ENCODE results near the gene GSTA4.

GSTA4 gene

GRCh38 chr6:53018446-53018845 lies 23.4 kb upstream of the GSTA4 start:
- no peaks in the 10 kb centered on the region for H4K20me1 ChIP-seq (ENCODE audit: control insufficient read depth, insufficient read depth, low read depth, low read length)
- no peak overlapping the region for H3K4me2 ChIP-seq (ENCODE audit: low read length)
- no peaks in the 10 kb centered on the region for H3K36me3 ChIP-seq (ENCODE audit: control insufficient read depth, low read length)
- H3K79me2 ChIP-seq (ENCODE audit: control insufficient read depth, low read length) = no peaks in the 10 kb centered on the region
- no peak for TF ChIP-seq EZH2phosphoT487 (IDR thresholded peaks at IDR 0.05; ENCODE audit: borderline replicate concordance, low read length)
- TF ChIP-seq CTCF (IDR thresholded peaks at IDR 0.05; ENCODE audit: low read depth, low read length, poor library complexity, severe bottlenecking) = no peak
- H3K27me3 ChIP-seq (ENCODE audit: control insufficient read depth, low read length) = no peaks in the 10 kb centered on the region
- H3K4me1 ChIP-seq (ENCODE audit: control insufficient read depth, low read length) = no peaks in the 10 kb centered on the region
- H3K9me3 ChIP-seq (ENCODE audit: control insufficient read depth, insufficient read depth, low read length) = no peaks in the 10 kb centered on the region
- no peaks in the 10 kb centered on the region for H3K9me2 ChIP-seq (replicated peaks; ENCODE audit: control insufficient read depth, low read length)
- no peak overlapping the region for H3K4me3 ChIP-seq (ENCODE audit: low read length)
- H3F3A ChIP-seq (ENCODE audit: control insufficient read depth, insufficient read depth) = no peaks in the 10 kb centered on the region
- H3K27ac ChIP-seq (ENCODE audit: low read depth, low read length) = no peak overlapping the region

DNA sequence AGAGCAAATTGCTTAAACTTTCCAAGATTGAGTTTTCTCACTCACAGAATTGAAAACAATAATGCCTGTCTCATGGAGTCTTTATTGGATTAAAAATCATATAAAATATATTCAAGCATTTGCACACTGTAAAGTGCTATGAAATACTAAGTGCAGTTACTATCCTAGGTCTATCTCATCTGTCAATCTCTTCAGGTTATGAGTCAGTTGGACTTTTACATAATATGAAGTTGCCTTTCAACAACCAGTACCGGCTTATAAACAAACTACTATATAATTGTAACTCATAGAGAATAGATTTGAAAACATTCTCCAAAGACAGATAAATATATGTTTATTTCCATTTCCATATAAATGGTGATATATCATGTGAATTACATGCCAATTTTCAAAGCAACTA lies 20.4 kb upstream of the GSTA4 start:
- no peak for TF ChIP-seq EZH2phosphoT487 (IDR thresholded peaks at IDR 0.05; ENCODE audit: borderline replicate concordance, low read length)
- TF ChIP-seq CTCF (IDR thresholded peaks at IDR 0.05; ENCODE audit: low read depth, low read length, poor library complexity, severe bottlenecking) = no peak
- Histone ChIP-seq H3F3A (ENCODE audit: control insufficient read depth, insufficient read depth) (no peaks in the 10 kb centered on the region), H3K9me2 (replicated peaks; ENCODE audit: control insufficient read depth, low read length) (no peaks in the 10 kb centered on the region), H3K79me2 (ENCODE audit: control insufficient read depth, low read length) (no peaks in the 10 kb centered on the region), H3K4me1 (ENCODE audit: control insufficient read depth, low read length) (no peaks in the 10 kb centered on the region), H3K36me3 (ENCODE audit: control insufficient read depth, low read length) (no peaks in the 10 kb centered on the region), H3K4me3 (ENCODE audit: low read length) (no peak overlapping the region), H4K20me1 (ENCODE audit: control insufficient read depth, insufficient read depth, low read depth, low read length) (no peaks in the 10 kb centered on the region), H3K4me2 (ENCODE audit: low read length) (no peak overlapping the region), H3K9me3 (ENCODE audit: control insufficient read depth, insufficient read depth, low read length) (no peaks in the 10 kb centered on the region), H3K27ac (ENCODE audit: low read depth, low read length) (no peak overlapping the region), H3K27me3 (ENCODE audit: control insufficient read depth, low read length) (no peaks in the 10 kb centered on the region)

DNA sequence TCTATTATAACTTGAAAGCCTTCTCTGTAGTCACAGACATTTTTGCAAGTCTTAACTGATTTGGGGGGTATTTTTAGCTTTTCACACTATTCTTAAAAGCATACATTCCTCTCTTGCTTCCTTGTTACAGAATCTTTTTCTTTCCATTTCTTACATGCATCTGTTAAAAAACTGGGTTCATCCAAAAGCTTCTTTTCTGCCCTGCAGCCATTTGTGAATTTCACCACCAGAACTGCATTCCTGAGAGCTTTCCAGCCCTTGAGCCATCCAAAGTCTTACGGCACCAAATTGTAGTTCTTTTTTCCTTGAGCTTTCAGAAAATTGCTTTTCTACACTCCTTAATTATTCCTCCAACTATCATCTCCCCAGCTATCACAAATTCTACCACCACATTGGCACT lies 19.7 kb upstream of the GSTA4 start:
- no peaks in the 10 kb centered on the region for H3K27me3 ChIP-seq (ENCODE audit: control insufficient read depth, low read length)

More for the DNA sequence above, 19.7 kb upstream of the GSTA4 start:
- Histone ChIP-seq H3K4me2 (ENCODE audit: low read length) (no peak overlapping the region), H3F3A (ENCODE audit: control insufficient read depth, insufficient read depth) (no peaks in the 10 kb centered on the region), H3K9me2 (replicated peaks; ENCODE audit: control insufficient read depth, low read length) (no peaks in the 10 kb centered on the region), H3K36me3 (ENCODE audit: control insufficient read depth, low read length) (no peaks in the 10 kb centered on the region), H3K4me1 (ENCODE audit: control insufficient read depth, low read length) (no peaks in the 10 kb centered on the region), H3K79me2 (ENCODE audit: control insufficient read depth, low read length) (no peaks in the 10 kb centered on the region), H3K4me3 (ENCODE audit: low read length) (no peak overlapping the region), H4K20me1 (ENCODE audit: control insufficient read depth, insufficient read depth, low read depth, low read length) (no peaks in the 10 kb centered on the region), H3K27ac (ENCODE audit: low read depth, low read length) (no peak overlapping the region), H3K9me3 (ENCODE audit: control insufficient read depth, insufficient read depth, low read length) (no peaks in the 10 kb centered on the region)
- no peak for TF ChIP-seq EZH2phosphoT487 (IDR thresholded peaks at IDR 0.05; ENCODE audit: borderline replicate concordance, low read length)
- TF ChIP-seq CTCF (IDR thresholded peaks at IDR 0.05; ENCODE audit: low read depth, low read length, poor library complexity, severe bottlenecking) = no peak

Measured in DOHH2 (cell line).